Stomach (tissue), 4 donors: ENCODE data around the gene PDE4D.

ENCODE experiments used
- EP300 ChIP-seq: sonication (generic); formaldehyde crosslinking; IDR thresholded peaks from one replicate; pipeline ENCODE4 v1.6.1; 2017; ENCODE audit warnings: antibody characterized with exemption
- POLR2A ChIP-seq, 4 donors: fragments of 450-650 bp; IDR thresholded peaks; one replicate each; pipeline ENCODE4 v1.6.1; 2016; ENCODE audit warnings: antibody characterized with exemption in 4 of 4, control low read depth in 2 of 4, mild to moderate bottlenecking in 1 of 4, moderate library complexity in 1 of 4
- TF ChIP-seq, protein P1 (sequence below), 7 experiments: fragments of 450-650 bp in 4 of 7; fragments of 200-600 bp in 3 of 7; sonication (generic) in 3 of 7; IDR thresholded peaks; one replicate each; pipeline ENCODE4 v1.5.1; 2016 to 2019; ENCODE audit warnings: antibody characterized with exemption in 7 of 7, control low read depth in 2 of 7, mild to moderate bottlenecking in 1 of 7

- TF ChIP-seq EP300 (no peak), POLR2A (IDR thresholded peaks at IDR 0.05) (no peak)
- TF ChIP-seq, protein P1, sequence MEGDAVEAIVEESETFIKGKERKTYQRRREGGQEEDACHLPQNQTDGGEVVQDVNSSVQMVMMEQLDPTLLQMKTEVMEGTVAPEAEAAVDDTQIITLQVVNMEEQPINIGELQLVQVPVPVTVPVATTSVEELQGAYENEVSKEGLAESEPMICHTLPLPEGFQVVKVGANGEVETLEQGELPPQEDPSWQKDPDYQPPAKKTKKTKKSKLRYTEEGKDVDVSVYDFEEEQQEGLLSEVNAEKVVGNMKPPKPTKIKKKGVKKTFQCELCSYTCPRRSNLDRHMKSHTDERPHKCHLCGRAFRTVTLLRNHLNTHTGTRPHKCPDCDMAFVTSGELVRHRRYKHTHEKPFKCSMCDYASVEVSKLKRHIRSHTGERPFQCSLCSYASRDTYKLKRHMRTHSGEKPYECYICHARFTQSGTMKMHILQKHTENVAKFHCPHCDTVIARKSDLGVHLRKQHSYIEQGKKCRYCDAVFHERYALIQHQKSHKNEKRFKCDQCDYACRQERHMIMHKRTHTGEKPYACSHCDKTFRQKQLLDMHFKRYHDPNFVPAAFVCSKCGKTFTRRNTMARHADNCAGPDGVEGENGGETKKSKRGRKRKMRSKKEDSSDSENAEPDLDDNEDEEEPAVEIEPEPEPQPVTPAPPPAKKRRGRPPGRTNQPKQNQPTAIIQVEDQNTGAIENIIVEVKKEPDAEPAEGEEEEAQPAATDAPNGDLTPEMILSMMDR (IDR thresholded peaks at IDR 0.05): no peak
These were observed 753.4 kb downstream of the PDE4D start for GRCh38 chr5:59140133-59140532.
